Breast epithelium (tissue), 4 donors: ENCODE results near the gene FEM1B. TPM values are rescaled to one million over a fixed set of nuclear protein-coding genes. Genes with fewer than 3 reads are reported as not detected.

Experiments used
- DNase-seq, 2 donors: peaks; one replicate each; pipeline ENCODE4 v3.0.0-alpha.2; 2019; ENCODE audit warnings: low spot score in 2 of 2
- H3K27ac ChIP-seq, 2 donors: fragments of 200-600 bp; sonication (generic) in 1 of 2; one replicate each; pipeline ENCODE4 v1.5.1; 2016 to 2019; ENCODE audit warnings: mild to moderate bottlenecking in 1 of 2
- H3K27me3 ChIP-seq, 2 donors: fragments of 200-600 bp; sonication (generic) in 1 of 2; one replicate each; pipeline versions ENCODE4 v1.5.1 to v1.6.0; 2017 to 2019; ENCODE audit warnings: control low read depth in 1 of 2, mild to moderate bottlenecking in 1 of 2
- H3K36me3 ChIP-seq: fragments of 200-600 bp; one replicate; pipeline ENCODE4 v1.5.1; 2019
- H3K4me1 ChIP-seq, 2 donors: fragments of 200-600 bp; sonication (generic); one replicate each; pipeline ENCODE4 v1.5.1; 2016 to 2019; ENCODE audit warnings: control low read depth in 1 of 2
- H3K4me3 ChIP-seq, 3 donors: fragments of 200-600 bp; sonication (generic); 1 replicate in 2 of 3; 2 replicates in 1 of 3; pipeline ENCODE4 v1.5.1; 2016 to 2019; ENCODE audit warnings: mild to moderate bottlenecking in 3 of 3, moderate library complexity in 2 of 3
- H3K9me3 ChIP-seq, 2 donors: fragments of 200-600 bp; sonication (generic) in 1 of 2; one replicate each; pipeline ENCODE4 v1.5.1; 2016 to 2019; ENCODE audit warnings: control low read depth in 1 of 2
- POLR2A ChIP-seq: fragments of 450-650 bp; IDR thresholded peaks from one replicate; pipeline ENCODE4 v1.6.1; 2016; ENCODE audit warnings: antibody characterized with exemption, mild to moderate bottlenecking, moderate library complexity
- POLR2AphosphoS5 ChIP-seq, 3 donors: sonication (generic); formaldehyde crosslinking; IDR thresholded peaks; one replicate each; pipeline ENCODE4 v1.6.1; 2017; ENCODE audit warnings: antibody characterized with exemption in 3 of 3
- intact Hi-C: fragments of 100-400 bp; cut with DNase I; formaldehyde crosslinking; loops from one replicate; pipeline ENCODE4 v1.15.1; 2023; ENCODE audit warnings: low total_unique reads
- total RNA-seq, 3 donors: library from RNA; depleted of rRNA; stranded (reverse); fragments of >200 nt; gene quantifications; one replicate each; pipeline ENCODE4 v1.1.0, GENCODE V29; 2016
- TF ChIP-seq, protein P1 (sequence below), 3 donors: fragments of 450-650 bp; IDR thresholded peaks; one replicate each; pipeline ENCODE4 v1.5.1; 2016 to 2017; ENCODE audit warnings: antibody characterized with exemption in 3 of 3, mild to moderate bottlenecking in 3 of 3, moderate library complexity in 3 of 3

The FEM1B gene
- total RNA-seq, 3 donors from 2014 or later, result 48.5 to 82.7 (median 60.0) TPM

- Histone ChIP-seq H3K27ac (peak overlapping the region; percentile 54 to 78), H3K36me3 (no peaks in the 10 kb centered on the region), H3K9me3 (no peaks in the 10 kb centered on the region), H3K4me3 (peak overlapping the region; percentile 26 to 55 (median 29)), H3K27me3 (no peaks in the 10 kb centered on the region), H3K4me1 (peaks cover 5 to 6% of the 10 kb centered on the region in 2 donors)
- TF ChIP-seq, protein P1, sequence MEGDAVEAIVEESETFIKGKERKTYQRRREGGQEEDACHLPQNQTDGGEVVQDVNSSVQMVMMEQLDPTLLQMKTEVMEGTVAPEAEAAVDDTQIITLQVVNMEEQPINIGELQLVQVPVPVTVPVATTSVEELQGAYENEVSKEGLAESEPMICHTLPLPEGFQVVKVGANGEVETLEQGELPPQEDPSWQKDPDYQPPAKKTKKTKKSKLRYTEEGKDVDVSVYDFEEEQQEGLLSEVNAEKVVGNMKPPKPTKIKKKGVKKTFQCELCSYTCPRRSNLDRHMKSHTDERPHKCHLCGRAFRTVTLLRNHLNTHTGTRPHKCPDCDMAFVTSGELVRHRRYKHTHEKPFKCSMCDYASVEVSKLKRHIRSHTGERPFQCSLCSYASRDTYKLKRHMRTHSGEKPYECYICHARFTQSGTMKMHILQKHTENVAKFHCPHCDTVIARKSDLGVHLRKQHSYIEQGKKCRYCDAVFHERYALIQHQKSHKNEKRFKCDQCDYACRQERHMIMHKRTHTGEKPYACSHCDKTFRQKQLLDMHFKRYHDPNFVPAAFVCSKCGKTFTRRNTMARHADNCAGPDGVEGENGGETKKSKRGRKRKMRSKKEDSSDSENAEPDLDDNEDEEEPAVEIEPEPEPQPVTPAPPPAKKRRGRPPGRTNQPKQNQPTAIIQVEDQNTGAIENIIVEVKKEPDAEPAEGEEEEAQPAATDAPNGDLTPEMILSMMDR (IDR thresholded peaks at IDR 0.05), result no peak
- no peak for TF ChIP-seq POLR2A
- no peak for TF ChIP-seq POLR2AphosphoS5 (IDR thresholded peaks at IDR 0.05)
- peak in 1 of 2 donors; percentile 16 for DNase-seq
- intact Hi-C loops, result no loop called here
These were observed 21.9 kb downstream of the FEM1B start for GRCh38 chr15:68299436-68299835.

DNA sequence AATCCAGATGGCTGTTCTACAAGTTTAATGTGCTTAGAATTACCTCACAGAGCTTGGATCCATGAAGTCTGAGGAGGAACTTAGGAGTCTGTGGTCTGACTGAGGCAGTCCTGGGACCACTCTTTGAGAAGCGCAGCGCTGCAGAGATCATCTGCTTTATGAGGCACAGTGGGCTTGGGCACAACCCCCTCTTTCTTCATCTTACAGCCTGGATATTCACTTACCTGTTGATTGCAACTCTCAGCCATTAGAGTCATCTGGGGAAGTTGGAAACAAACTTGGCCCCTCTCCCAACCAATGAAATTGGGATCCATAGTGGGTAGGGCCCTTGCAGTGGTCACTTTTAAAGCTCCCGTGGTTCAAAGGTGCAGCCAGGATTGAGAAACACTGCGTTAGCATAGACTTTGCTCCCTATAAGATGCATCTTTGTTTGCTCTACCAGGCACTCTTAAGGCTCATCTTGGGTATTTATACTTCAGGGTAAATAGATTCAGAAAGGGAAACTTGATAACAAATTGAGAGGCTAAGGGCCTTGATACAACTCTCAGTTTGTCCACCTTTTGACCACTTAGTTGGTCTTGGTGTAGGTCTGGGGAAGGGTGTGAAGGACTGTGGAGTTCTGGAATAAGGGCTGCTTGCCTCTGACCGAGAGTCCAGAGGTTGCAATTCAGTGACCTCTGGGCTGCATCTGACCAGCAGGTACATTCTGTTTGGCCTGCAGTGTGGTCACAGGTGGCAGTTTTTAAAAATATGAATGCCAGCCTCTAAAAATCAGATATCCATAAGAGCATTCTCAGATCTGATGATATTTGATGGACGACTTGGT is 22.8 kb downstream of the FEM1B start:
- Histone ChIP-seq H3K27me3 (no peaks in the 10 kb centered on the region), H3K4me1 (peaks cover 5 to 6% of the 10 kb centered on the region in 2 donors), H3K4me3 (no peak overlapping the region), H3K36me3 (no peaks in the 10 kb centered on the region), H3K9me3 (no peaks in the 10 kb centered on the region), H3K27ac (peak overlapping the region; percentile 54 to 78)
- intact Hi-C loops, result no loop called here
- TF ChIP-seq, protein P1 (IDR thresholded peaks at IDR 0.05), result no peak
- TF ChIP-seq POLR2AphosphoS5 (IDR thresholded peaks at IDR 0.05), result no peak
- no peak for TF ChIP-seq POLR2A
- DNase-seq, result no peak

DNA sequence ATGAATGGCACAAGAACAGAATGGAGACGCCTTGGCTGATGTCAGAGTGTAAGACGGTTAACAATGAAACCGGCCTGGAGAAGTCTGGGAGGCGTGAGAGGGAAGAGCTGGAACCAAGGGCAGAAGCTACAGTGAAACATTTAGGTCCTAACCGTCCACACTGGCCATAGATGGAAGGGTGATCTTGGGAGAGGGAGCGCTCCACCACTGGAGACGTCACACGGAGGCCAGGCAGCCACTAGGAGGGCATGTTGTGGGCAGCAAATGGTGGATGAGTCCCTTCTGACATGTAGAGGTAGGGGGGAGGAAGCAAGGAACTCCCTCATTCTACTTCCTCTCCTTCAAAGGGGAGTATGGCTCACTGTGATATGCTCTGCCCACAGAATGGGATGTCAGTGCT is 23.8 kb downstream of the FEM1B start:
- peak overlapping the region; percentile 55 to 78 for H3K27ac ChIP-seq
- no peaks in the 10 kb centered on the region for H3K36me3 ChIP-seq
- no peaks in the 10 kb centered on the region for H3K27me3 ChIP-seq
- TF ChIP-seq, protein P1 (IDR thresholded peaks at IDR 0.05), result no peak
- no peak for TF ChIP-seq POLR2AphosphoS5 (IDR thresholded peaks at IDR 0.05)
- no peak for TF ChIP-seq POLR2A
- intact Hi-C loops, result no loop called here
- H3K4me3 ChIP-seq, result no peak overlapping the region
- DNase-seq, result no peak
- peaks cover 5 to 6% of the 10 kb centered on the region in 2 donors for H3K4me1 ChIP-seq
- H3K9me3 ChIP-seq, result no peaks in the 10 kb centered on the region

GRCh38 chr15:68302729-68303128 is 25.2 kb downstream of the FEM1B start:
- H3K27me3 ChIP-seq, result no peaks in the 10 kb centered on the region
- peaks cover 5 to 6% of the 10 kb centered on the region in 2 donors for H3K4me1 ChIP-seq
- intact Hi-C loops, result no loop called here
- peak in 1 of 2 donors; percentile 15 for DNase-seq
- no peaks in the 10 kb centered on the region for H3K9me3 ChIP-seq
- no peaks in the 10 kb centered on the region for H3K36me3 ChIP-seq
- no peak overlapping the region for H3K4me3 ChIP-seq
- peak overlapping the region in 1 of 2 donors; percentile 2 for H3K27ac ChIP-seq
- TF ChIP-seq, protein P1 (IDR thresholded peaks at IDR 0.05), result no peak
- no peak for TF ChIP-seq POLR2AphosphoS5 (IDR thresholded peaks at IDR 0.05)
- no peak for TF ChIP-seq POLR2A

DNA sequence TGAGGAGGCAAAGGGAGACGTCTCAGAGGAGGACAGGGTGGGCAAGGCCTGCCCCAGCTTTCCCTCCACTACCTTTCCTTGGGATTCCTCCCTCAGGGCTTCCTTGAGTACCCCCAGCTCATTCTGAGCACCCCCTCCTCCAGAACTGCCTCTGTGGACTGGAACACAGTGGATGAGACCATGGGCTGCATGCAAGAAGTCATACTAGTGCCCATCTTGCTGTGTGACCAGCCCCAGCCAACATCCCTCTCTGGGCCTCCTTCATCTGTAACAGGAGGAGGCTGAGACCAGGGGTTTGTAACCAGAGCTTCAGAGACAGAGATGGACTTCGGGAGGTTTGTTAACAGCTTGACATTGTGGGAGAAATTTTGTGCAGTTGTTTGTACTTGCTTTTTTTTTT is 25.6 kb downstream of the FEM1B start:
- intact Hi-C loops, result no loop called here
- peak in 1 of 2 donors; percentile 13 for DNase-seq
- no peaks in the 10 kb centered on the region for H3K36me3 ChIP-seq
- TF ChIP-seq, protein P1 (IDR thresholded peaks at IDR 0.05), result no peak
- TF ChIP-seq POLR2A, result no peak
- TF ChIP-seq POLR2AphosphoS5 (IDR thresholded peaks at IDR 0.05), result no peak
- H3K9me3 ChIP-seq, result no peaks in the 10 kb centered on the region
- H3K27me3 ChIP-seq, result no peaks in the 10 kb centered on the region
- H3K4me3 ChIP-seq, result no peak overlapping the region
- H3K4me1 ChIP-seq, result peaks cover 5 to 6% of the 10 kb centered on the region in 2 donors
- H3K27ac ChIP-seq, result peak overlapping the region in 1 of 2 donors; percentile 2
